ENCODE measurements around the gene MARCHF9. TPM values are rescaled to one million over a fixed set of nuclear protein-coding genes. Genes with fewer than 3 reads are reported as not detected.

The MARCHF9 gene
- total and polyA plus RNA-seq, 2 donors (not counting 1 experiment from before 2014, with no cell fraction given): 81.4 to 128 TPM

DNA sequence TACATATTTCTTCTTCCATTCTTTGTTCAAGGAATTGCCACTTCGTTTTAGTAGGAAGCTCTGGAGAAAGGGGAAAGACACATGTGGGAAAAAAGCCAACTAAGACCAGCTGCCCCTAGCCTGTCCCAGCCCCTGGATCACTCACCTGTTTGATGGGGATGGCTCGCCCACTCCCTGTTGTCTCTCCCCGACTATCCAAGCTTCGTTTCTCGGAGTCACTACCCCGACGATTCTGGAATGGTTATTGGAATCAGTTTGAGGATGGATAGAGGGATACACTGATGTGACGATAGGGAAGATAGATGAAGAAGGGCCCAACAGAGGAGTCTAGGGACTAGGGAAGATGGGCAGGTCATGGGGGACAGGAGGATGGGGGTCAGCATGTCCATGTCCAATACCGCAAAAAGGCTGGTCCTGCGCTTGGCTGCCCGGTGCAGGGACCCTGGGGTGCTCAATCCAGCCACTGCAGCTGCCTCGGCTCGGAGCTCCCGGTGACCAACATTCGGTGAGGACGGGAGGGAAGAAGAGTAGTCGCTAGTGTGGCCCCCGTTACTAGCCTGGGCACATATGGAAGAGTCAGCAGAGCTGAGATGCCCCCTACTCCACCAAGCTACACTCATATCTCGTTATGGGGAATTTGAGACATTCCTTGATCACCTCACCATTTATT, 23.4 kb upstream of the MARCHF9 start:
- Histone ChIP-seq H3K27me3 (replicated peaks in 1 of 4; ENCODE audit: control extremely low read depth in 1 of 4, control insufficient read depth in 3 of 4, insufficient read depth in 4 of 4, low read length in 3 of 4) (no peaks in the 10 kb centered on the region), H3K4me3 (ENCODE audit: control extremely low read depth in 1 of 5, extremely low read depth in 1 of 5, insufficient read depth in 1 of 5, low read depth in 2 of 5, low read length in 4 of 5) (no peak overlapping the region), H2AFZ (ENCODE audit: insufficient read depth, low read depth, low read length, poor library complexity, severe bottlenecking) (no peak overlapping the region), H3K27ac (ENCODE audit: low read length in 2 of 2) (no peak overlapping the region), H3K36me3 (replicated peaks in 1 of 2; ENCODE audit: control extremely low read depth in 1 of 2, control insufficient read depth in 1 of 2, extremely low read depth in 1 of 2, insufficient read depth in 2 of 2, low read length in 1 of 2) (peaks cover 0 to 82% of the 10 kb centered on the region in 2 experiments), H3K9ac (ENCODE audit: low read length) (no peak overlapping the region), H4K20me1 (ENCODE audit: control insufficient read depth, insufficient read depth, low read length, poor library complexity, severe bottlenecking) (peaks cover 14% of the 10 kb centered on the region), H3K4me2 (replicated peaks; ENCODE audit: low read depth, low read length, poor library complexity, severe bottlenecking) (no peak overlapping the region), H3K9me3 (ENCODE audit: control extremely low read depth in 1 of 3, control insufficient read depth in 2 of 3, insufficient read depth in 1 of 3, low read length in 2 of 3) (peaks cover 0 to 7% (median 0%) of the 10 kb centered on the region in 3 donors), H3K4me1 (ENCODE audit: control insufficient read depth in 2 of 2, insufficient read depth in 2 of 2, low read length in 2 of 2) (no peaks in the 10 kb centered on the region), H3K79me2 (ENCODE audit: control insufficient read depth, insufficient read depth, low read length) (peaks cover 2% of the 10 kb centered on the region)
- no peak for TF ChIP-seq EZH2 (IDR thresholded peaks at IDR 0.05; ENCODE audit: borderline replicate concordance, insufficient read depth, low read depth, low read length, poor library complexity, severe bottlenecking)
- TF ChIP-seq, protein P1, sequence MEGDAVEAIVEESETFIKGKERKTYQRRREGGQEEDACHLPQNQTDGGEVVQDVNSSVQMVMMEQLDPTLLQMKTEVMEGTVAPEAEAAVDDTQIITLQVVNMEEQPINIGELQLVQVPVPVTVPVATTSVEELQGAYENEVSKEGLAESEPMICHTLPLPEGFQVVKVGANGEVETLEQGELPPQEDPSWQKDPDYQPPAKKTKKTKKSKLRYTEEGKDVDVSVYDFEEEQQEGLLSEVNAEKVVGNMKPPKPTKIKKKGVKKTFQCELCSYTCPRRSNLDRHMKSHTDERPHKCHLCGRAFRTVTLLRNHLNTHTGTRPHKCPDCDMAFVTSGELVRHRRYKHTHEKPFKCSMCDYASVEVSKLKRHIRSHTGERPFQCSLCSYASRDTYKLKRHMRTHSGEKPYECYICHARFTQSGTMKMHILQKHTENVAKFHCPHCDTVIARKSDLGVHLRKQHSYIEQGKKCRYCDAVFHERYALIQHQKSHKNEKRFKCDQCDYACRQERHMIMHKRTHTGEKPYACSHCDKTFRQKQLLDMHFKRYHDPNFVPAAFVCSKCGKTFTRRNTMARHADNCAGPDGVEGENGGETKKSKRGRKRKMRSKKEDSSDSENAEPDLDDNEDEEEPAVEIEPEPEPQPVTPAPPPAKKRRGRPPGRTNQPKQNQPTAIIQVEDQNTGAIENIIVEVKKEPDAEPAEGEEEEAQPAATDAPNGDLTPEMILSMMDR (IDR thresholded peaks at IDR 0.05): no peak
- DNase-seq (no peak), ATAC-seq (ENCODE audit: low read depth) (no peak)
- Mint-ChIP-seq H3K27ac (no peak overlapping the region), H3K27me3 (no peaks in the 10 kb centered on the region), H3K4me1 (peaks cover 1% of the 10 kb centered on the region), H3K4me3 (no peak overlapping the region), H3K9me3 (ENCODE audit: insufficient read depth) (no peaks in the 10 kb centered on the region)
- ChIA-PET CTCF (interaction anchor here (1.4 kb wide), 1 partner anchor 93 kb away, joined by 4 read pairs; no protein-coding TSS in a partner anchor), POLR2A (no interaction called here)
- intact Hi-C loops (cut with micrococcal nuclease): no loop called here
- WGBS (ENCODE audit: insufficient coverage): 99% methylated on average over 14 of the region's 19 CpGs

DNA sequence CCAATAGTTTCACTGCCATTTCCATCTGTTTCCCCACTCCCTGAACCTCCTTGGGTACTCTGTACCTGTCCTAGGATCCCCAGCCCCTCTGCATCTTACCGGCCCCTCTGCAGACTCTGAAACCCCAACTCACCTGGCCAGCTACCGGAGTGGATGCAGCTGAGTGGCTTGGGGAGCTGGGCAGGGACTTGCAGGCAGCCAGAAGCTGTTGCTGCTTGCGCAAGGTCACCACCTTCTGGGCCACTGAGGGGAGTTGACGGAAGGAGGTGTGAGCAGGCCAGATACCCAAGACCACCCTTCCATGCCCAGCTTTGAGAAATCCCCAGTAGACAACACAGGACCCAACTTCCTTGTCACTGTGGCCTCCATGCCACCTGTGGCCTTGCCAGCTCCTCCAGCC, 22.6 kb upstream of the MARCHF9 start:
- no peak overlapping the region for H3K4me3 ChIP-seq (ENCODE audit: control extremely low read depth in 1 of 5, extremely low read depth in 1 of 5, insufficient read depth in 1 of 5, low read depth in 2 of 5, low read length in 4 of 5)
- peaks cover 0 to 1% (median 0%) of the 10 kb centered on the region in 3 donors for H3K9me3 ChIP-seq (ENCODE audit: control extremely low read depth in 1 of 3, control insufficient read depth in 2 of 3, insufficient read depth in 1 of 3, low read length in 2 of 3)
- no peaks in the 10 kb centered on the region for H3K27me3 ChIP-seq (replicated peaks in 1 of 4; ENCODE audit: control extremely low read depth in 1 of 4, control insufficient read depth in 3 of 4, insufficient read depth in 4 of 4, low read length in 3 of 4)
- POLR2A ChIA-PET: interaction anchor here (1.3 kb wide), 1 partner anchor 9 kb away, joined by 3 read pairs; no protein-coding TSS in a partner anchor
- DNase-seq (no peak), ATAC-seq (ENCODE audit: low read depth) (no peak)
- H3K9ac ChIP-seq (ENCODE audit: low read length): no peak overlapping the region
- no peak overlapping the region for H2AFZ ChIP-seq (ENCODE audit: insufficient read depth, low read depth, low read length, poor library complexity, severe bottlenecking)
- CTCF ChIA-PET: interaction anchor here (1.4 kb wide), 1 partner anchor 94 kb away, joined by 4 read pairs; no protein-coding TSS in a partner anchor
- H3K9me3 Mint-ChIP-seq (ENCODE audit: insufficient read depth): no peaks in the 10 kb centered on the region
- H3K4me2 ChIP-seq (replicated peaks; ENCODE audit: low read depth, low read length, poor library complexity, severe bottlenecking): no peak overlapping the region
- H3K79me2 ChIP-seq (ENCODE audit: control insufficient read depth, insufficient read depth, low read length): peaks cover 9% of the 10 kb centered on the region
- H3K4me3 Mint-ChIP-seq: no peak overlapping the region
- WGBS (ENCODE audit: insufficient coverage): 92% methylated on average over 2 of the region's 4 CpGs
- H3K27ac ChIP-seq (ENCODE audit: low read length in 2 of 2): no peak overlapping the region
- H3K36me3 ChIP-seq (replicated peaks in 1 of 2; ENCODE audit: control extremely low read depth in 1 of 2, control insufficient read depth in 1 of 2, extremely low read depth in 1 of 2, insufficient read depth in 2 of 2, low read length in 1 of 2): peaks cover 0 to 83% of the 10 kb centered on the region in 2 experiments
- peaks cover 21% of the 10 kb centered on the region for H4K20me1 ChIP-seq (ENCODE audit: control insufficient read depth, insufficient read depth, low read length, poor library complexity, severe bottlenecking)
- intact Hi-C loops (cut with micrococcal nuclease): no loop called here
- H3K27me3 Mint-ChIP-seq: no peaks in the 10 kb centered on the region
- TF ChIP-seq EZH2 (IDR thresholded peaks at IDR 0.05; ENCODE audit: borderline replicate concordance, insufficient read depth, low read depth, low read length, poor library complexity, severe bottlenecking): no peak
- TF ChIP-seq, protein P1 (IDR thresholded peaks at IDR 0.05): no peak
- H3K4me1 Mint-ChIP-seq: peaks cover 4% of the 10 kb centered on the region
- H3K4me1 ChIP-seq (ENCODE audit: control insufficient read depth in 2 of 2, insufficient read depth in 2 of 2, low read length in 2 of 2): no peaks in the 10 kb centered on the region
- no peak overlapping the region for H3K27ac Mint-ChIP-seq
